Muscle of leg (tissue), 11 donors: ENCODE measurements around the gene SHROOM3. TPM values are rescaled to one million over a fixed set of nuclear protein-coding genes. Genes with fewer than 3 reads are reported as not detected.
"Not testable (repeated sequence)": the region's sequence is repeated elsewhere in the genome, so short reads cannot be mapped to it uniquely, and the experiment has no call there.

Experiments used
- DNase-seq: peaks from one replicate; pipeline ENCODE4 v3.0.0; 2013
- H3K27ac ChIP-seq: one replicate; pipeline ENCODE4 v1.5.1; 2013; ENCODE audit warnings: mild to moderate bottlenecking, low read length, control low read depth
- H3K27me3 ChIP-seq: one replicate; pipeline ENCODE4 v1.6.1; 2013; ENCODE audit warnings: low read length; ENCODE audit not compliant: control insufficient read depth, insufficient read depth
- H3K36me3 ChIP-seq: one replicate; pipeline ENCODE4 v1.6.1; 2013; ENCODE audit warnings: low read length; ENCODE audit not compliant: control insufficient read depth, insufficient read depth
- H3K4me1 ChIP-seq: one replicate; pipeline ENCODE4 v1.6.1; 2013; ENCODE audit warnings: low read length; ENCODE audit not compliant: control insufficient read depth, insufficient read depth
- H3K4me3 ChIP-seq: one replicate; pipeline ENCODE4 v1.5.1; 2013; ENCODE audit warnings: low read length, control low read depth
- H3K9me3 ChIP-seq: replicated peaks from 2 replicates; pipeline ENCODE4 v1.6.1; 2013; ENCODE audit warnings: low read depth, low read length; ENCODE audit not compliant: control insufficient read depth
- WGBS: methylation state at CpG from one replicate; pipeline ENCODE4 v1.1.5; 2013; ENCODE audit warnings: missing lambda C conversion rate; ENCODE audit not compliant: insufficient coverage; 5-methylcytosine and 5-hydroxymethylcytosine counted together
- polyA plus RNA-seq, 8 donors: library from polyadenylated mRNA; unstranded; fragments of 120-200 nt; gene quantifications; one replicate each; pipeline versions ENCODE4 v1.2.1 to v1.2.3, GENCODE V29; 2013; ENCODE audit warnings: inconsistent platforms in 1 of 8, low replicate concordance in 1 of 8; ENCODE audit not compliant: insufficient read length in 8 of 8, insufficient read depth in 1 of 8
- total RNA-seq: library from RNA; stranded (reverse); fragments of 120-200 nt; gene quantifications from one replicate; pipeline ENCODE4 v1.2.4, GENCODE V29; 2013

The SHROOM3 gene
- total and polyA plus RNA-seq, 9 donors, result 21.0 to 57.5 (median 29.0) TPM

GRCh38 chr4:76420188-76420761 lies 14.8 kb upstream of the SHROOM3 start:
- no peaks in the 10 kb centered on the region for H3K9me3 ChIP-seq
- no peak overlapping the region for H3K27ac ChIP-seq
- peaks cover 11% of the 10 kb centered on the region for H3K27me3 ChIP-seq
- H3K4me3 ChIP-seq, result peak overlapping the region; percentile 39
- H3K4me1 ChIP-seq, result peaks cover 8% of the 10 kb centered on the region
- 45% methylated on average over 16 of the region's 18 CpGs for WGBS
- no peaks in the 10 kb centered on the region for H3K36me3 ChIP-seq
- DNase-seq, result peak; percentile 3

GRCh38 chr4:76420762-76421581 lies 14.1 kb upstream of the SHROOM3 start, which contains the start of gene CCDC158:
Gene CCDC158, minus strand, starts transcription at chr4:76421141. Its CDS starts 17,934 bp downstream, at chr4:76403207.
- Histone ChIP-seq H3K27me3 (peaks cover 11% of the 10 kb centered on the region), H3K27ac (no peak within 1 kb of the TSS), H3K36me3 (no peaks in the 10 kb centered on the region), H3K4me1 (peaks cover 8% of the 10 kb centered on the region), H3K4me3 (peak within 1 kb of the TSS; percentile 43), H3K9me3 (no peaks in the 10 kb centered on the region)
- WGBS, result 3% methylated on average over 76 of the region's 79 CpGs
- peak; percentile 28 for DNase-seq

- H3K27ac ChIP-seq, H3K9me3 ChIP-seq, DNase-seq, H3K4me1 ChIP-seq, H3K4me3 ChIP-seq, H3K36me3 ChIP-seq: not testable (repeated sequence)
- WGBS, result 100% methylated on average over 7 of the region's 27 CpGs
- H3K27me3 ChIP-seq, result peaks cover 11% of the 10 kb centered on the region
Observed at GRCh38 chr4:76423159-76423558, 11.9 kb upstream of the SHROOM3 start.

GRCh38 chr4:76426272-76426671 lies 8.8 kb upstream of the SHROOM3 start:
- WGBS, result 64% methylated on average over 2 of the region's 2 CpGs
- Histone ChIP-seq H3K4me3 (no peak overlapping the region), H3K27me3 (peaks cover 1% of the 10 kb centered on the region), H3K36me3 (no peaks in the 10 kb centered on the region), H3K4me1 (peaks cover 4% of the 10 kb centered on the region), H3K27ac (no peak overlapping the region), H3K9me3 (no peaks in the 10 kb centered on the region)
- DNase-seq, result no peak

GRCh38 chr4:76429636-76430035 lies 5.4 kb upstream of the SHROOM3 start:
- Histone ChIP-seq H3K27me3 (no peaks in the 10 kb centered on the region), H3K36me3 (no peaks in the 10 kb centered on the region), H3K4me3 (no peak overlapping the region), H3K4me1 (peaks cover 2% of the 10 kb centered on the region), H3K9me3 (no peaks in the 10 kb centered on the region), H3K27ac (no peak overlapping the region)
- peak; percentile 9 for DNase-seq
- WGBS, result no CpG with 5 or more reads among the region's 1 CpG

- Histone ChIP-seq H3K27me3 (no peaks in the 10 kb centered on the region), H3K4me1 (peaks cover 2% of the 10 kb centered on the region), H3K4me3 (no peak overlapping the region), H3K36me3 (no peaks in the 10 kb centered on the region), H3K27ac (no peak overlapping the region), H3K9me3 (no peaks in the 10 kb centered on the region)
- DNase-seq, result peak; percentile 73
- 43% methylated on average over 7 of the region's 15 CpGs for WGBS
Observed at GRCh38 chr4:76430519-76431388, 4.3 kb upstream of the SHROOM3 start.

- H3K4me3 ChIP-seq, result peak overlapping the region; percentile 21
- peak overlapping the region; percentile 47 for H3K27ac ChIP-seq
- DNase-seq, result peak; percentile 55
- no peaks in the 10 kb centered on the region for H3K36me3 ChIP-seq
- no peaks in the 10 kb centered on the region for H3K27me3 ChIP-seq
- peaks cover 2% of the 10 kb centered on the region for H3K4me1 ChIP-seq
- WGBS, result 26% methylated on average over 4 of the region's 7 CpGs
- peaks cover 2% of the 10 kb centered on the region for H3K9me3 ChIP-seq
Observed at GRCh38 chr4:76435528-76436319, 695 bp downstream of the SHROOM3 start.

GRCh38 chr4:76439491-76439890 lies 4.5 kb downstream of the SHROOM3 start:
- DNase-seq, result no peak
- Histone ChIP-seq H3K27ac (no peak overlapping the region), H3K36me3 (no peaks in the 10 kb centered on the region), H3K4me3 (no peak overlapping the region), H3K9me3 (peaks cover 2% of the 10 kb centered on the region), H3K27me3 (no peaks in the 10 kb centered on the region), H3K4me1 (peaks cover 2% of the 10 kb centered on the region)
- 80% methylated on average over 1 of the region's 2 CpGs for WGBS

- WGBS, result no CpG with 5 or more reads among the region's 9 CpGs
Observed at GRCh38 chr4:76441881-76442280, 6.9 kb downstream of the SHROOM3 start.

More at GRCh38 chr4:76441881-76442280, 6.9 kb downstream of the SHROOM3 start:
- no peak overlapping the region for H3K4me3 ChIP-seq
- no peak for DNase-seq
- H3K9me3 ChIP-seq, result peaks cover 2% of the 10 kb centered on the region
- H3K36me3 ChIP-seq, result no peaks in the 10 kb centered on the region
- no peak overlapping the region for H3K27ac ChIP-seq
- no peaks in the 10 kb centered on the region for H3K27me3 ChIP-seq
- H3K4me1 ChIP-seq, result no peaks in the 10 kb centered on the region
